ENCODE data around the gene ARHGAP19.

Gene ARHGAP19

DNA sequence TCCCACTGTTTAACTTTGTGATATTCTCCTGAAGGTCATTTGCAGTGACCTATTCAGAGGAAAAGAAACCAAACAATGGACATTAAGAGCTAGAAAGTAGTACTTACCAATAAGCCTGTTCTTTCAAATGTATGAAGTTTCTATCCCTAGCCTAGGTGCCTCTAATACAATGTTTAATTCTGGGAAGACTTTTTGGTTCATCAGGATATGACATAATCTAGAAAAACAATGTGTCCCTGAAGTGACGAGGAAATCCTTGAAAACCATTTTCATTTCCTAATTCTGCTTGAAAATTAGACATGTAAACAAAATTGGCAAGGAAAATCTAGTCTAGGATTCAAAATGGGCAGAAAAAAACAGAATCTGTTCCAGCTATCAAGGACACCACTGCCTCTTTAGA, 36.1 kb downstream of the ARHGAP19 start:
- H3K27me3 ChIP-seq (ENCODE audit: insufficient read depth, low read length): no peaks in the 10 kb centered on the region
- peaks cover 6% of the 10 kb centered on the region; the same call in 1 of the 2 replicates for H3K36me3 ChIP-seq (ENCODE audit: insufficient read depth, low read length)
- H3K27ac ChIP-seq (ENCODE audit: low read depth, low read length): no peak overlapping the region
- H2AFZ ChIP-seq (ENCODE audit: low read length, unreplicated experiment): no peak overlapping the region
- H3K79me2 ChIP-seq (ENCODE audit: control insufficient read depth, insufficient read depth, low read length, unreplicated experiment): no peaks in the 10 kb centered on the region
- H3K4me1 ChIP-seq (ENCODE audit: control insufficient read depth, insufficient read depth, low read length, unreplicated experiment): peaks cover 3% of the 10 kb centered on the region
- H3K4me3 ChIP-seq (ENCODE audit: low read depth, low read length): no peak overlapping the region

DNA sequence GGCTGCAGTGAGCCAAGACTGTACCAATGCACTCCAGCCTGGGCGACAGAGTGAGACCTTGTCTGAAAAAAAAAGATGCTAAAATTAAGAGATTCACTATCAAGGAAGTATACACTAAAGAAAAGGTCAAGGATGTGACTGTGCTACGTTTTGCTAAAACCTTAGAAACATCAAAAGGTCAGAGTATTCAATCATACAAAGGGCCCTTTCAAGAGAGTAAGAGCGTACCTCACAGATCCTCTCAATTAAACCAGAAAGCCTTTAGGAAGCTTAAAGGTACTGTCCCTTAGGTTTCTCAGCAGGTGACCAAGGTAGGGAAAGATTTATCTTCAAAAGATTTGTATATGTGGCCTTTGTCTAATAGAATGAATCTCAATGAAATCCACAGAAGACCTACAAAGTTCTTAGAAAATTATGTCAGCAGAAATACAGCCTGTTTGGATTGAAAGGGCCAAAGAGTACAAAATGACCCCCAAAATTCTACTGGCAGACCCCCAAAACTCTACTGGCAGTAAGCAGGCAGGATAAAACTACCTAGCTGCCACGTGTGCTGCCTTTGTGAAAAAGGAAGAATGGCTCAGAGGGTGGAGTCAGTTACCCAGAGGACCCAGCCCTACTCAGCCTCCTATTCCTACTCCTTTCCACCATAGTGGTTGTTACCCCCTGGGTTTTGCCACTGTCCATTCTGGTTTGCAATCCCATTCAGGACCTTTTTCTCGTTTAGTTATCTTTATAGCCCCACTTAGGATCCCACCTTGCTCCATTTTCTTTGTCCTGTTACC, 36.7 kb downstream of the ARHGAP19 start:
- H3K4me1 ChIP-seq (ENCODE audit: control insufficient read depth, insufficient read depth, low read length, unreplicated experiment): peaks cover 3% of the 10 kb centered on the region
- H3K27ac ChIP-seq (ENCODE audit: low read depth, low read length): no peak overlapping the region
- H3K36me3 ChIP-seq (ENCODE audit: insufficient read depth, low read length): peaks cover 6% of the 10 kb centered on the region; the same call in 1 of the 2 replicates
- no peak overlapping the region for H2AFZ ChIP-seq (ENCODE audit: low read length, unreplicated experiment)
- H3K79me2 ChIP-seq (ENCODE audit: control insufficient read depth, insufficient read depth, low read length, unreplicated experiment): no peaks in the 10 kb centered on the region
- no peak overlapping the region for H3K4me3 ChIP-seq (ENCODE audit: low read depth, low read length)
- no peaks in the 10 kb centered on the region for H3K27me3 ChIP-seq (ENCODE audit: insufficient read depth, low read length)

DNA sequence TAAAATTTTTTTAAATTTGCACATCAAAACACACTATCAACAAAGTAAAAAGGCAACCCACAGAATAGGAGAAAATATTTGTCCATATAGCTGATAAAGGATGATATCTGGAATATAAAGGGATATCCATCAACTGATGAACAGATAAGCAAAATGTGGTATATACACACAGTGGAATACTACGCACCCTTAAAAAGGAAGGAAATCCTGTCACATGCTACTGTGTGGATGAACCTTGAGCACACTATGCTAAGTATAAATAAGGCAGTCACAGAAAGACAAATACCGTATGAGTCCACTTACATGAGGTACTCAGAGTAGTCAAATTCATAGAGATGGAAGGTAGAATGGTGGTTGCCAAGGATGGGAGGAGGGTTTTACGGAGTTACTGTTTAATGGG, 37.7 kb downstream of the ARHGAP19 start:
- H3K36me3 ChIP-seq (ENCODE audit: insufficient read depth, low read length): peaks cover 6% of the 10 kb centered on the region; the same call in 1 of the 2 replicates

DNA sequence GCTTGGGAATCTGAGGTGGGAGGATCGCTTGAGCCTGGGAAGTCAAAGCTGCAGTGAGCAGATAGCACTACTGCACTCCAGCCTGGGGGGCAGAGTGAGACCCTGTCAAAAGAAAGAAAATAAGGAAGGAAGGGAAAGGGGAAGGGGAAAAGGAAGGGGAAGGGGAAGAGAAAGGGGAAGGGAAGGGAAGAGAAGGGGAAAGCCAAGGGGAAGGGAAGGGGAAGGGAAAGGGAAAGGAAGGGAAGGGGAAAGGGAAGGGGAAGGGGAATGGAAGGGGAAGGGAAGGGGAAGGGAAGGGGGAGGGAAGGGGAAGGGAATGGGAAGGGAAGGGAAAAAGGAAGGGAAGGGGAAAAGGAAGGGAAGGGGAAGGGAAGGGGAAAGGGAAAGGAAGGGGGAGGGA, 41.5 kb downstream of the ARHGAP19 start:
- Histone ChIP-seq H3K36me3 (ENCODE audit: insufficient read depth, low read length) (peaks cover 6% of the 10 kb centered on the region; the same call in 1 of the 2 replicates), H3K4me3 (ENCODE audit: low read depth, low read length) (no peak overlapping the region), H3K27me3 (ENCODE audit: insufficient read depth, low read length) (no peaks in the 10 kb centered on the region), H2AFZ (ENCODE audit: low read length, unreplicated experiment) (no peak overlapping the region), H3K27ac (ENCODE audit: low read depth, low read length) (no peak overlapping the region), H3K79me2 (ENCODE audit: control insufficient read depth, insufficient read depth, low read length, unreplicated experiment) (no peaks in the 10 kb centered on the region), H3K4me1 (ENCODE audit: control insufficient read depth, insufficient read depth, low read length, unreplicated experiment) (no peaks in the 10 kb centered on the region)

More for the DNA sequence above, 37.7 kb downstream of the ARHGAP19 start:
- no peak overlapping the region for H3K4me3 ChIP-seq (ENCODE audit: low read depth, low read length)
- H3K27me3 ChIP-seq (ENCODE audit: insufficient read depth, low read length): no peaks in the 10 kb centered on the region
- no peak overlapping the region for H3K27ac ChIP-seq (ENCODE audit: low read depth, low read length)
- no peak overlapping the region for H2AFZ ChIP-seq (ENCODE audit: low read length, unreplicated experiment)
- no peaks in the 10 kb centered on the region for H3K79me2 ChIP-seq (ENCODE audit: control insufficient read depth, insufficient read depth, low read length, unreplicated experiment)
- peaks cover 3% of the 10 kb centered on the region for H3K4me1 ChIP-seq (ENCODE audit: control insufficient read depth, insufficient read depth, low read length, unreplicated experiment)

DNA sequence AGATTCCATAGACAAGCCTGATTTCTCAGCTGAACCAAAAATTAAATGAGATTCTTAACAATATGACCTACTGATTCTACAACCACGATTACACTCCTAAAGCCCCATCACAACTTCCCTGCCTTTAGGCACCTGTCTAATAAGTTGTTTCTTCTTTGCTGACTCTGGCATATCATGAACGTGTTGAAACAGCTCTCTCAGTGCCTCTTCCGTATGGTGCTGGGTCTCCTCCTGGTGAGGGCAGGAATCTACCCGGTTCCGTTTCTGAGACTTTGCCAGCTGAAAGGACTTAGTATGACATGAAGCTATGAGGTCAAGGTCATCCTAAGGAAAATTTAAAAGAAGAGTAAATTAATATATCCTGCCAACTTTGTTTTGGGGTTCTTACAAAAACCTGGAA, 48.6 kb downstream of the ARHGAP19 start:
- Histone ChIP-seq H3K79me2 (ENCODE audit: control insufficient read depth, insufficient read depth, low read length, unreplicated experiment) (no peaks in the 10 kb centered on the region), H3K27me3 (ENCODE audit: insufficient read depth, low read length) (no peaks in the 10 kb centered on the region), H3K4me3 (ENCODE audit: low read depth, low read length) (no peak overlapping the region), H2AFZ (ENCODE audit: low read length, unreplicated experiment) (no peak overlapping the region), H3K36me3 (ENCODE audit: insufficient read depth, low read length) (no peaks in the 10 kb centered on the region), H3K27ac (ENCODE audit: low read depth, low read length) (no peak overlapping the region), H3K4me1 (ENCODE audit: control insufficient read depth, insufficient read depth, low read length, unreplicated experiment) (no peaks in the 10 kb centered on the region)

DNA sequence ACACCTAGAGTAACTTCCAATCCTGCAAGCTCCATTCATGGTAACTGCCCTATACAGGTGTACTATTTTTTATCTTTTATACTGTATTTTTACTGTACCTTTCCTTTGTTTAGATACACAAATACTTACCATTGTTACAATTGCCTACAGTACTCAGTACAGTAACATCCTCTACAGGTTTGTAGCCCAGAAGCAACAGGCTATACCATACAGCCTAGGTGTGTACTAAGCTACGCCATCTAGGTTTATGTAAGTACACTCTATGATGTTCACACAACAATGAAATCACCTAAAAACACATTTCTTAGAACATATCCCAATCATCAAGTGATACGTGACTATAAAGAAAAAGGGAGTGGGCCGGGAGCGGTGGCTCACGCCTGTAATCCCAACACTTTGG, 53.6 kb downstream of the ARHGAP19 start:
- Histone ChIP-seq H3K27me3 (ENCODE audit: insufficient read depth, low read length) (no peaks in the 10 kb centered on the region), H2AFZ (ENCODE audit: low read length, unreplicated experiment) (no peak overlapping the region), H3K4me1 (ENCODE audit: control insufficient read depth, insufficient read depth, low read length, unreplicated experiment) (no peaks in the 10 kb centered on the region), H3K4me3 (ENCODE audit: low read depth, low read length) (no peak overlapping the region), H3K79me2 (ENCODE audit: control insufficient read depth, insufficient read depth, low read length, unreplicated experiment) (no peaks in the 10 kb centered on the region), H3K27ac (ENCODE audit: low read depth, low read length) (no peak overlapping the region), H3K36me3 (ENCODE audit: insufficient read depth, low read length) (no peaks in the 10 kb centered on the region)

DNA sequence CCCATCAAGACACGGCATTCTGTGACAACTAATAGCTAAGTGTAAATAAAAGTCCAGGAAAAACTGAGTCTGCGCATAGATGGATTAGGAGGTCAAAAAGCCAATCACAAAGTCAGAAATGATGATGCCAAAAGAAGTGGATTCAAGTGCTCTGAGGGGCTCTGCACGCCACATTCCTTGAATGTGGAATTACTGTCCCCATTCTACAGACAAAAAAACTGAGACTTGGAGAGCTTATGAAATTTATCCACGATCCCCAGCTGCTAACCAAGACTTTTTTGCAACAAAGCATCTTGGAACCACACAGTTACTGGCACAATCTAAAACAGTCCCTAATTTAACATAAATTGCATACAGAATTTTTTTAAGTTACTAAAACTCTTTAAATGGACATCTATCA, 57.1 kb downstream of the ARHGAP19 start:
- H3K4me1 ChIP-seq (ENCODE audit: control insufficient read depth, insufficient read depth, low read length, unreplicated experiment): peaks cover under 1% of the 10 kb centered on the region
- H3K4me3 ChIP-seq (ENCODE audit: low read depth, low read length): no peak overlapping the region
- H3K27ac ChIP-seq (ENCODE audit: low read depth, low read length): no peak overlapping the region
- no peak overlapping the region for H2AFZ ChIP-seq (ENCODE audit: low read length, unreplicated experiment)
- H3K27me3 ChIP-seq (ENCODE audit: insufficient read depth, low read length): no peaks in the 10 kb centered on the region
- H3K79me2 ChIP-seq (ENCODE audit: control insufficient read depth, insufficient read depth, low read length, unreplicated experiment): no peaks in the 10 kb centered on the region
- H3K36me3 ChIP-seq (ENCODE audit: insufficient read depth, low read length): no peaks in the 10 kb centered on the region

DNA sequence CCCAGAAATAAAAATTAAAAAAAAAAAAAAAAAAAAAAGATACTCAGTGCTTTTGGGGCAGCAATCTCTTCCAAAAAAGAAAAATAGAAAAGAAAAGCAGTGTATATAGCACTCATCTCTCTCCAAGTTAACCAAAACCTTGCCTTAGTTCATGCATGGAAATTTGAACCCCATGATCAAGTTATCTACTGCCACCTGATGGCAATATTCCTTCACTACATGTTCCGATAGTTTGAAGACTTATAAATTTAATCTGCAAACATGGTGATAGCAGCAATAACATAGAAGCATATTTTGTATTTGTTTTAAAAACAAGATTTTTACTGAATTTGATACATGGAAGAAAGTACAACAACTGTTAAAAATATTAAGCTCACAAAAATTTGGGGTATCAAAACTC, 58.0 kb downstream of the ARHGAP19 start:
- Histone ChIP-seq H3K79me2 (ENCODE audit: control insufficient read depth, insufficient read depth, low read length, unreplicated experiment) (no peaks in the 10 kb centered on the region), H3K27me3 (ENCODE audit: insufficient read depth, low read length) (no peaks in the 10 kb centered on the region), H3K4me3 (ENCODE audit: low read depth, low read length) (no peak overlapping the region), H3K36me3 (ENCODE audit: insufficient read depth, low read length) (no peaks in the 10 kb centered on the region), H3K27ac (ENCODE audit: low read depth, low read length) (no peak overlapping the region), H3K4me1 (ENCODE audit: control insufficient read depth, insufficient read depth, low read length, unreplicated experiment) (peaks cover 10% of the 10 kb centered on the region), H2AFZ (ENCODE audit: low read length, unreplicated experiment) (no peak overlapping the region)

DNA sequence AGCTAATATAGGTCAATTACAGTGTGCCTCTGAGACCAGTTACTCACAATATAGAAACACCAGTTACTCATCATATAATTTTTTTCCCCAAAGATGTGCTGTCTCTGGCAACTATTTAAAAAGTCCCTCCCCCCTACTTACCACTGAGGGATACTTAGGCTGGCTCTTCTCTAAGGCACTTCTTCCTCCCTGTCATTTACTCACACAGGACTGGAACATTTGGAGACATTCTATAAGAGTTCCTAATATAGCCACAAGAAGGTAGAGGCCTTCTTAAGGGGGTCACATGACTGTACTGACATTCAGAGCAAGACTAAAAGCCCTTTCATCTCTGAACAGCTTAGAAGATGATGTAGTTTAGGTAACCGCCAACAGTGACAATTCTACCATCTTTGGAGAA, 62.3 kb downstream of the ARHGAP19 start:
- no peaks in the 10 kb centered on the region for H3K79me2 ChIP-seq (ENCODE audit: control insufficient read depth, insufficient read depth, low read length, unreplicated experiment)
- no peak overlapping the region for H2AFZ ChIP-seq (ENCODE audit: low read length, unreplicated experiment)
- no peak overlapping the region for H3K4me3 ChIP-seq (ENCODE audit: low read depth, low read length)
- no peaks in the 10 kb centered on the region for H3K27me3 ChIP-seq (ENCODE audit: insufficient read depth, low read length)
- H3K4me1 ChIP-seq (ENCODE audit: control insufficient read depth, insufficient read depth, low read length, unreplicated experiment): peaks cover 22% of the 10 kb centered on the region
- H3K27ac ChIP-seq (ENCODE audit: low read depth, low read length): peak overlapping the region; percentile 71; the same call in 1 of the 2 replicates
- H3K36me3 ChIP-seq (ENCODE audit: insufficient read depth, low read length): no peaks in the 10 kb centered on the region

DNA sequence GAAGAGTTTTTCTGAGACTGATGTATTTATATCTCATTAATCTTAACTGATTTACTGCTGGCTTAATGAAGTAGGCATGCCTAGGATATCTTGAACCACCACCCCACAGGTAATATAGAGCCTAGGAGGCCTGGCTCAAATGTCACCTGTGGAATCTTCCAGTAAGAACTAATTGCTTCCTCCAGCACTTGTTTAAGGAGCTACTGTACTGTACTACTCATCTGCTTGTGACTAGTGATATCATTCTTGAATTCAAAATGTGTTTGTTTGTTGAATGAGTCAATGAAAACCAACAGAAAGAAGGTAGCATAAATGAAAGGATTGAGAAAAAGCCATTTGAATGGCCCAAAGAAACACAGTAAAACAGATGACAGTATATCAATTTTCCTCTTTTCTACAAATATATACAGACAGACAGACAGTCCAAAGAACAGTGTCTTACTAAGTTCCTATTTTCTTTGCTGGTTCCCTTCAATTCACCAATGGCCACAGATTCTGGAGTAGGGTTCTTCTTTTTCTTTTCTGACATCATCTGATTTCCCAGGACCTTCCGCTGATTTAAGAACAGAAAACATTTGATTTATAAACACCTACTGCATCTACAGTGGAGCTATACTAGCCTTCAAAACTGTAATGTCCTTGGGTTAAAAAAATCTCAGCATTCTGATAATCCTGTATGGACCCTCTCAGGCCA, 63.0 kb downstream of the ARHGAP19 start:
- no peaks in the 10 kb centered on the region for H3K36me3 ChIP-seq (ENCODE audit: insufficient read depth, low read length)
- no peaks in the 10 kb centered on the region for H3K27me3 ChIP-seq (ENCODE audit: insufficient read depth, low read length)
- peaks cover 29% of the 10 kb centered on the region for H3K4me1 ChIP-seq (ENCODE audit: control insufficient read depth, insufficient read depth, low read length, unreplicated experiment)
- peak overlapping the region; percentile 19; the same call in 1 of the 2 replicates for H3K4me3 ChIP-seq (ENCODE audit: low read depth, low read length)
- H3K79me2 ChIP-seq (ENCODE audit: control insufficient read depth, insufficient read depth, low read length, unreplicated experiment): no peaks in the 10 kb centered on the region
- H2AFZ ChIP-seq (ENCODE audit: low read length, unreplicated experiment): no peak overlapping the region
- H3K27ac ChIP-seq (ENCODE audit: low read depth, low read length): peak overlapping the region; percentile 71; the same call in 1 of the 2 replicates

DNA sequence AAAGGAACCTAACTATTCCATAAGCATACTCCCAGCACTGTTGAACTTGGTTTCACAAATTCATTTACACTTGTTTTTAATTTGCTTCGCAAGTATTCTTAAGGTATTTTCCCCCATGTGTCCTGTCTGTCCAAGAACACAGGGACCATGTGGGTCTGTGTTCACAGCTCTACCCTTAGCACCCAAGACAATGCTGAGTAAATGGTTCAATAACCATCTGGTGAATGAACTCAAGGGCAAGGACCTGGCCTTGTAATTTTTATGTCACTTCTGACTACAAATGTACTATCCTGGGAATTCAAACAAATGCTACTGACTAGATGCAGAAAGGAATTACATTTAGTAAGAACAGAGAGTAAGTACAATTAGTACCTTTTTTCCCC, 63.7 kb downstream of the ARHGAP19 start:
- Histone ChIP-seq H3K79me2 (ENCODE audit: control insufficient read depth, insufficient read depth, low read length, unreplicated experiment) (no peaks in the 10 kb centered on the region), H3K4me1 (ENCODE audit: control insufficient read depth, insufficient read depth, low read length, unreplicated experiment) (peaks cover 31% of the 10 kb centered on the region), H3K36me3 (ENCODE audit: insufficient read depth, low read length) (no peaks in the 10 kb centered on the region), H3K27me3 (ENCODE audit: insufficient read depth, low read length) (no peaks in the 10 kb centered on the region), H2AFZ (ENCODE audit: low read length, unreplicated experiment) (no peak overlapping the region), H3K27ac (ENCODE audit: low read depth, low read length) (peak overlapping the region; percentile 71; the same call in 1 of the 2 replicates), H3K4me3 (ENCODE audit: low read depth, low read length) (no peak overlapping the region)
